HUES48 (cell line): Measurements from ENCODE around the gene HOXA13.

Experiments used
- H3K27ac ChIP-seq: one replicate; pipeline ENCODE4 v1.7.0; 2013; ENCODE audit warnings: low read depth, low read length, inconsistent platforms
- H3K27me3 ChIP-seq: 2 replicates; pipeline ENCODE4 v1.6.1; 2013; ENCODE audit warnings: mild to moderate bottlenecking, low read length; ENCODE audit not compliant: control insufficient read depth, insufficient read depth
- H3K36me3 ChIP-seq: 2 replicates; pipeline ENCODE4 v1.6.1; 2013; ENCODE audit warnings: low read length; ENCODE audit not compliant: control insufficient read depth, insufficient read depth
- H3K4me1 ChIP-seq: 2 replicates; pipeline ENCODE4 v1.6.1; 2013; ENCODE audit warnings: mild to moderate bottlenecking, low read length; ENCODE audit not compliant: control insufficient read depth, insufficient read depth
- H3K4me3 ChIP-seq: 2 replicates; pipeline ENCODE4 v1.5.1; 2013; ENCODE audit warnings: mild to moderate bottlenecking, low read depth, low read length
- H3K9ac ChIP-seq: 2 replicates; pipeline ENCODE4 v1.6.1; 2013; ENCODE audit warnings: mild to moderate bottlenecking, low read depth, low read length, moderate library complexity
- H3K9me3 ChIP-seq: 2 replicates; pipeline ENCODE4 v1.6.1; 2013; ENCODE audit warnings: low read length; ENCODE audit not compliant: control insufficient read depth, insufficient read depth

Gene HOXA13

DNA sequence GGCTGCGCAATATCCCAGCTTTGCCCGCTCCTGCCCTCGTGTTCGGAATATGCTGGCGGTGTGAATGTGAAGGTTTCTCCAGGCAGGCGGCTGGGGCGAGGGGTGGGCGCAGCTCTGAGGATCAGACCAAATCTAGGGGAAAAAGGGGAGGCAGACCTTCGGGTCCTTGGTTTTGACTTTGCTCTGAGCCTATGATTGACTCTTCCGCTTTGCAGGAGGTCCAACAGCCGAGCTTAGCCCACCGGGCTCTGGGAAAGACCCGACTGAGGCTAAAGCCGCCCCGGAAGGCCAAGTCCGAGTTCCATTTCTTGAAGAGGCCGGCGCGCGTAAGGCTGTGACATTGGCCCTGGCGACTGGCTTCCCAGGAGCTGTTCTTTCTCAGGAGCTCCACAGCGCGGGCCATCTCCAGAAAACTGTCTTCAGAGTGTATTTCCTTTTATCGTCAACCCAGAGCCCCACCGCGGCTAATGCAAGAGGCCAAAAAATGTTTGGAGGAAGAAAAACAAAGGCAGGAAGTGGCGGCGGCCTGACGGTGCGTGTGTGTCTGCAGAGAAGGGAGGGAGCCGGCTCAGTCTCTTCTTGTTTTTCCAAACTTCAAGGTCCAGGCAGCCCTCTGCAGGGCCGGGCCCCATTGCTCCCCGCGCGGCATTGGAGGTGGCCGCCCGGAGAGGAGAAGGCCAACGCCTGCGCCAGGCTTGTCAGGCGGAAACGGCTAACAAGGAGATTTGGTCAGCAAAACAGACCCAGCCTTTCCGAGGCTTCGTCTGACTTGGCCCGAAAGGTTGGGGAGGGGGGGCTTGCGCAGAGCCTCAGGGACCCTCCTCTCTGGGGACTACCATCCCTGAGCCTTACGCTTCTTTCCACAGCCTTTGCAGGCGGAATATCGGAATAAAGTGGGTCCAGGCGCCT, 11.3 kb downstream of the HOXA13 start:
- Histone ChIP-seq H3K9ac (no peak overlapping the region), H3K4me1 (peaks cover 39% of the 10 kb centered on the region), H3K36me3 (no peaks in the 10 kb centered on the region), H3K4me3 (no peak overlapping the region; the same call in 1 of the 2 replicates), H3K27me3 (peaks cover 100% of the 10 kb centered on the region), H3K9me3 (no peaks in the 10 kb centered on the region), H3K27ac (no peak overlapping the region)

DNA sequence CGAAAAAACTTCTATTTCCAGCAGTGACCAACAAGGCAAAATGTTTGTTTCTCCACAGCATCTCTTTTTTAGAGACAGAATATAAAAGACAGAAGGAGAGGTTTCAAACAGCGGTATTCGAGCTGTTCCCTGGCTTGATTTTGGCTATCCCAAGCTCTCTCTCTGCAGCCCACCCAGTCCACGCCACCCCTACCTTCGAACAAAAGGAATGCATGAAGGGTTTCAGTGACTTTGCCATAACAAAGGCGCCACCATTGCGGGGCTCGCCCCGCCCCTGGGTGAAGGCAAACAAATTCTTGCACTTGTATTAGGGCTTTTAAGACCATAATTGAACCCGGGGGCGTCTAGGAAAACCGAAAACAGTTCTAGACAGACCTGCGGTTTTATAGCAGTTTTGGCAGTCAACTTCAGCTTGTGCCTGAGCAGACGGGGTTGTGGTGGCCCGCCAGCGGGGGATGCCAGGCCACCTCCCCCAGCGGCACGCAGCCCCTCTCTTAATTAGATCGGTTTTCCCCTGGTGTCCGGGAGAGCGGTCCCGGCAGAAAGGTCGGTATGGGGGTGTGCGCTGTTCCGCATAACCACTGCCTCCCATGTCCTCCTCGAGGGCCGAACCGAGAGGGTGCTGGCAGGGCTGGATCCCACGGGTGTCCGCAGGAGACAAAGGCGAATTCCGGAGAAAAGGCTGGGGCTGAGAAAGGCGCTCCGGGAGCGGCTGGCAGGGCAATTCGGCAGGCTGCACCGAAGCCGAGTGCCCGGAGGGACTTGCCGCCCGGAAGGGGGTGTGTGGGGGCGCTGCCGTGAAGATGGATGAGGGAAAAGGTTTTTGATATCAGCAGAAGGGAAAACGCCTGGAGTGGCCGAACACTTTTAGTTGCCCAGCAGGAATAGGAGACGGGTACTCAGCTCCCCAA, 12.2 kb downstream of the HOXA13 start:
- Histone ChIP-seq H3K9me3 (no peaks in the 10 kb centered on the region), H3K36me3 (no peaks in the 10 kb centered on the region), H3K27me3 (peaks cover 100% of the 10 kb centered on the region), H3K4me1 (peaks cover 42% of the 10 kb centered on the region), H3K9ac (no peak overlapping the region), H3K4me3 (no peak overlapping the region), H3K27ac (no peak overlapping the region)

DNA sequence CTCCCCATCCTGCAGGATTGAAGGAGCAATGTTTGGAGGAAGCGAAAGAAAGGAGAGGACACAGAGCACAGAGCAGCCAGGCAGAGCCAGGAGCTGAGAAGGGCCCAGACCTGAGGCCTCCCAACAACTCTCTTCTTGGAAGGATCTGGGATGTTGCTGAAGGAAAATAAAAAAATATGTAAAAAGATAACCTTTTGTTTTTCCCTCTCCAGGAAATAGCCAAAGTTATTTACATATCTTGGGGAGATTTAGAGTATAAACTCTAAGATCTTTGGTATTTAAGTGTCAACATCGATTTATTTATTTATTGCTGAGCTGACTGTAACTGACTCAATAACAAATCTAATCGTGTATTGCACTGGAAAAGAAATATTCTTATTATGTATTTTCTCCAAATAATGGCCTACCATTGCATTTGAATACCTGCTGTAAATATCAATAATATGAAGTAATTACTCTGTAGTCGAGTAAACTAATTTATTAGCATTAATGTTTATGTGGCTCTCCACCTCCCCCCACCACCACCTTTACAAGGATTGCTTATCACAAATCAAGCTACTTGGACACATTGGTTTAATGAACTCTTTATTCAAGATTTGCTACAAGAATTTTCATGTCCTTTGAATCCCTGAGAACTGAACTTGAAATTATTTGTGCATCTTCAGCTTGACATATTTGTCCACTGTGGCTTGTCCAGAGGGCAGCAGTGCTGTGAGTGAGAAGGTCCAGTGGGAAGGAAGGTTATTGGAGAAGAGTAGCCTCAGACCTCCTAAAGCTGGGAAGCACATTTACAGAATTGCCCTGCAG, 13.0 kb downstream of the HOXA13 start:
- Histone ChIP-seq H3K4me3 (no peak overlapping the region), H3K27me3 (peaks cover 100% of the 10 kb centered on the region), H3K9ac (no peak overlapping the region), H3K9me3 (no peaks in the 10 kb centered on the region), H3K27ac (no peak overlapping the region), H3K36me3 (no peaks in the 10 kb centered on the region), H3K4me1 (peaks cover 38% of the 10 kb centered on the region)

DNA sequence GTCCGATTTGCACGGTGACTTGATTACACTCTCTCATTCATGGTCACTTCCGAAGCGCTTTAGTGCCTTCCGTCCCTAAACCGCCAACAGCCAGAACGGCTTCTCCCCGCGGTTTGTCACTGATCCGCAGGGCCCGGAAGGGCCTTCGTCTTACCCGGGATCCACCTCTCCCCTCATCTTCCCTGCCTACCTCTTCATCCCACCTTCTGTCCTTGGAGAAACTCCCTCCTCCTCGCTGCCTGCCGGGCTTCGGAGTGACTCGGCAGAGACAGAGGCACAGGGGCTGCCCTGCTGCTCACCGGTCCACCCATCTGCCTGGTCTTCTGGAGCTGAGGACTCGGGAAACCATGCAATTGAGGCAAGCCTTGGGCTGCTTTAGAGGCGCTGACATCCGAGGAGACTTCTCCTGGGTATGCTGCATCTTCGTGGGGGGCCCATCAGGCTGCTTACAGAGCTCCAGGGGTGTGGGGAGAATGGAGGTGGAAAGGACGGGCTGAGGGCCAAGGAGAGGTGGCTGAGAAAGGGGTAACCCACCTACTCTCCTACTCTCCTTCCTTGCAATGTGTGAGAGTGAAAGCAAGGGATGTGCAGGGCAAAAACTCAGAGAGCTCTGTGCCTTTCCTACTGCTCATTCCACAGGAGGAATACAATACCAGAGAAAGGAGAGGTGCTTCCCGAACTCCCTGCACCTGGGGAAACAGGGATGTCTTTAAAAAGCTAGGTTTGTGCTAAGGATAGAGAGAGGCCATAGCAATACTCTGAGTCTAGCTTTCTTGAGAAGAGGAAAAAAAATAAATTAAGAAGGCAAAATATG, 13.8 kb downstream of the HOXA13 start:
- Histone ChIP-seq H3K27me3 (peaks cover 100% of the 10 kb centered on the region), H3K36me3 (no peaks in the 10 kb centered on the region), H3K4me1 (peaks cover 38% of the 10 kb centered on the region), H3K9ac (no peak overlapping the region), H3K27ac (no peak overlapping the region), H3K4me3 (no peak overlapping the region), H3K9me3 (no peaks in the 10 kb centered on the region)

DNA sequence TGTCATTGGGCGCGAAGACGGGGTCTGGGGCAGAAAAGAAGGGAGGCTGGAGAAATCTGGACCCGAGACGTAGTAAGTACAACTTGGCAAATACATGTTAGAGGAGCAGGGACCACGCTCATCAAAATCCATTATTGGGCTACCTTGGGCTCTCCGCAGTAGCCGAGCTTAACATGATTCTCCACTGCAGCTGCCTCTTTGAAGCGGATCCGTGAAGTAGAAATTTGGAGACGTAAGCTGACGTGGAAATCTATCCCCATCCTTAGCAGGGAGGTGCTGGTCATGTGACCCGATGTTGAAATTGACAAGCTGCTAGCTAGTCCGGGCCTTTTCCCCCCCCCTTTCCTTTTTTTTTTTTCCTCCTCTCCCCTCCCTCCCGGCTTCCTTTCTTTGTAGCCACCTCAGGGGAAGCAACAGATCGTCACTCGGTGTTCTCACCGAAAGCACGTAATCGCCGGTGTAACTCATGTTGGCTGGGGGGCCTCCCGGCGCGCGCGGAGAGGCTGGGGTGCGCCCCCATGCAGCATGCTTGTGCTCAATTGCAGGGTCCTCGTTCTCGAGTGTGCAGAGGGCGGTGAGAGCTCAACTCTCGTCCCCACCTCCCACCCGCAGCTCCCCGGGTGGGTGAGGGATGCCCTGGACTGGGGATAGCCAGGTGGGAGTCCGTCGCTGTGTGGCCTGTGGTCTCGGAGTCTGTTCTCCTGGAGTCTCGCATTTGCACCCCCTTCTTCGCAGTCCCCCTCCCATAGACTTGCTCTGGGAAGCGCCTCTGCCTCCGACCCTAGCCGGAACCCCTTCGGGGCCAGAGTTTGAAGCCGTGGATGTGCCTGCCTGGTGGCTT, 14.7 kb downstream of the HOXA13 start, which contains the start of gene HOXA11:
Gene HOXA11, minus strand, starts transcription at position 220 of the 841 bp plus-strand sequence. Its CDS starts 88 bp downstream, at position 132.
- Histone ChIP-seq H3K4me3 (no peak within 1 kb of the TSS), H3K27ac (no peak within 1 kb of the TSS), H3K4me1 (peaks cover 38% of the 10 kb centered on the region), H3K9ac (no peak within 1 kb of the TSS), H3K9me3 (no peaks in the 10 kb centered on the region), H3K27me3 (peaks cover 100% of the 10 kb centered on the region), H3K36me3 (no peaks in the 10 kb centered on the region)

DNA sequence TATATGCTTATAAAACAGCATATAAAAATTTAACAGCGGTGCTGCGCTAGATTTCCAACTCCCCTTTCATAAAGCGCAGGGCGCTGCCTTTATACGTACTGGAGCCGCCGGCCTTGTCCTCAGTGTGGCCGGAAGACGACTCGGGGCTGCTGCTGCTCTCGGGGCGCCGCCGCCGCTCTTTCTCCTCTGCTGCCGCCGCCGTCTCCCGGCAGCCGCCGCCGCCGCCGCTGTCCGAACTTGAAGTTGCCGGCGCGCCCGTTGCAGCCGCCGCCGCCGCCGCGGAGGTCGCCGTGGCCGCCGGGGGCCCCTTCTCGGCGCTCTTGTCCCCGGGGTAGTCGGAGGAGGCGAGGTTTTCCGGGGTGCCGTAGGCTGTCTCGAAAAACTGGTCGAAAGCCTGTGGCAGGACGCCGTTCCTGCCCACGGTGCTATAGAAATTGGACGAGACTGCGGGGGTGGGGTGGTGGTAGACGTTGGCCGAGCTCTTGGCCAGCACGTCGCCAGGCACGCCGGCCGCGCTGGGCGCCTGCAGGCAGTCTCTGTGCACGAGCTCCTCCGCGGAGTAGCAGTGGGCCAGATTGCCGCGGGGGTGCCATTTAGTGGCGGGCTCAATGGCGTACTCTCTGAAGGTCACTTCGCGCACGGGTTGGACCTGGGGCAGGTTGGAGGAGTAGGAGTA, 15.4 kb downstream of the HOXA13 start:
- peaks cover 100% of the 10 kb centered on the region for H3K27me3 ChIP-seq
- no peaks in the 10 kb centered on the region for H3K36me3 ChIP-seq
- H3K4me1 ChIP-seq, result peaks cover 38% of the 10 kb centered on the region
- no peak overlapping the region for H3K27ac ChIP-seq
- H3K9me3 ChIP-seq, result no peaks in the 10 kb centered on the region
- H3K4me3 ChIP-seq, result no peak overlapping the region
- H3K9ac ChIP-seq, result no peak overlapping the region

DNA sequence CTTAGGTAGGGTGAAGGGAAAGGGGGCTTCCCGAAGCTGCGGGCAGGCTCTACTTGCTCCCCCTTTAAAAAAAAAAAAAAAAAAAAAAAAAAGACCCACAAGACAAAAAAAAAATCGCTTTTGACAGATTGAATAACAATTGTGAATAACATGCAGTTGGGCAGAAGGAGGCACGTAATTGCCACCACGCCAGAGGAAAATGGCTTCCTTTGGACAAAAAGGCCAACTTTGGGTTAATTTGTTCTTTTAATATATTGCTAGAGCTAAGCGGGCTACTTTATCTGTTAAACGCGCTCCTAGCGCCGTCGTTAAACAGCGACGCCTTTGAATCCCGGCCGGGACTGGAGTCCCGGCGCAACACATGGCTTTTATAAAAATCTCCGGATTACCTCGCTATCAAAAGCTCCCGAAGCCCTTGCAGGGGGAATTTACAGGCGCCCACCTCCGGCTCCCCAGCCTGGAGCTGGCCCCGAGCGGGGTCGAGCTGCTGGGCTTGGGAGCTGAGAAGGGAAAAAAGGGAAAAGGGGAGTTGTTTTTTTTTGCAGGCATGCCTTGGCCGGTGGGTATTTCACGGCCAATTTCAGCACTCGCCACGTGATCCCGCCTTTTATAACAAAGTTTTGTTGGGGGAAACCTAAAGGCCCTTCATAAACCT, 16.1 kb downstream of the HOXA13 start:
- no peak overlapping the region for H3K27ac ChIP-seq
- no peak overlapping the region for H3K4me3 ChIP-seq
- H3K27me3 ChIP-seq, result peaks cover 100% of the 10 kb centered on the region
- no peak overlapping the region for H3K9ac ChIP-seq
- no peaks in the 10 kb centered on the region for H3K36me3 ChIP-seq
- H3K9me3 ChIP-seq, result no peaks in the 10 kb centered on the region
- peaks cover 35% of the 10 kb centered on the region for H3K4me1 ChIP-seq

DNA sequence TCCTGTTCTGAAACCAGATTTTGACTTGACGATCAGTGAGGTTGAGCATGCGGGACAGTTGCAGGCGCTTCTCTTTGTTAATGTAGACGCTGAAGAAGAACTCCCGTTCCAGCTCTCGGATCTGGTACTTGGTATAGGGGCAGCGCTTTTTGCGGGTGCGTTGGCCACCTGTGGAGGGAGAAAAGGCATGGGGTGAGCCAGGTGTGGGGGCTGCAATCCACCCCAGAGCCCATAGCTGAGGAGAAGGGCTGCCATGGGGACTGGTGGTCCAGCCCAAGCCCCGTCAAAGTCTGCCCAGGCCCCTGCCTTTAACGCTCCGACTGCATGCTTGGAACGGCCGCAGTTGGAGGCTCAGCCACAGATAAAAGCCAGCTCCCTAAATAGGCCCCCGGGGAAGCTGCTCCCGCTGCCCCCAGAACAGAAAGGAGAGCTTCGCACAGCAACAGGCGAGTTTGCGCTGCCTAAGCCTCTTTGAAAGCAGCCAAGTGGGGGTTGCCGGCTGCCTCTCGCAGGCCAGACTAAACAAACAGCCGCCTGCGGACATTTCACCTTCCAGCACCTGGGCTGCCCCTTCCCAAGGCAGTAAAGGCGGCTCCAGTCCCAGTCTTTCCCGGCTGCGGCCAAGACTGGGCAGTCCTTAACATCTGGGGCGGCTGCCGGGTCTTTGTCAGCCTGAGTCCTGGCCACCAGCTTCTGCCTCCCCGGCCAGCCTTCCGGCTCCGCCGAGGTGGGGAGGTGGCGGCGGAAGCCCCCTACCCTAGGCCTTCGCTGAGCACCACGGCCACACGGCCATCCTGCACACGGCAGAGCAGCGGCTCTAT, 16.8 kb downstream of the HOXA13 start:
- Histone ChIP-seq H3K9ac (no peak overlapping the region), H3K27me3 (peaks cover 100% of the 10 kb centered on the region), H3K4me1 (peaks cover 29% of the 10 kb centered on the region)

More for the DNA sequence above, 16.8 kb downstream of the HOXA13 start:
- no peak overlapping the region for H3K27ac ChIP-seq
- H3K9me3 ChIP-seq, result no peaks in the 10 kb centered on the region
- H3K4me3 ChIP-seq, result no peak overlapping the region
- no peaks in the 10 kb centered on the region for H3K36me3 ChIP-seq
